GM19467 (cell line): ENCODE results near the gene ABLIM3.

ENCODE experiments used
- ATAC-seq: cut with Tn5 transposase; IDR thresholded peaks from one replicate; pipeline ENCODE4 v1.9.1; 2021; ENCODE audit warnings: mild to moderate bottlenecking, moderate library complexity; ENCODE audit not compliant: unreplicated experiment

ABLIM3 gene

GRCh38 chr5:149132474-149132873 lies 8.8 kb upstream of the ABLIM3 start:
- no peak for ATAC-seq

- no peak for ATAC-seq
Measured at GRCh38 chr5:149133795-149134777, 7.2 kb upstream of the ABLIM3 start.

GRCh38 chr5:149134778-149135500 lies 6.4 kb upstream of the ABLIM3 start:
- ATAC-seq = no peak

GRCh38 chr5:149135536-149136201 lies 5.6 kb upstream of the ABLIM3 start:
- no peak for ATAC-seq

- no peak for ATAC-seq
Measured at GRCh38 chr5:149138182-149138923, 2.9 kb upstream of the ABLIM3 start.

GRCh38 chr5:149140197-149141002 lies 893 bp upstream of the ABLIM3 start:
- no peak for ATAC-seq

GRCh38 chr5:149141957-149142851 lies 911 bp downstream of the ABLIM3 start:
- no peak for ATAC-seq

GRCh38 chr5:149143470-149143869 lies 2.2 kb downstream of the ABLIM3 start:
- no peak for ATAC-seq

- no peak for ATAC-seq
Measured at GRCh38 chr5:149144637-149145036, 3.3 kb downstream of the ABLIM3 start.

GRCh38 chr5:149145138-149145537 lies 3.8 kb downstream of the ABLIM3 start:
- ATAC-seq = no peak

- ATAC-seq = no peak
Measured at GRCh38 chr5:149147676-149148075, 6.4 kb downstream of the ABLIM3 start.

GRCh38 chr5:149149942-149150341 lies 8.6 kb downstream of the ABLIM3 start:
- ATAC-seq = no peak

- no peak for ATAC-seq
Measured at GRCh38 chr5:149150457-149150856, 9.2 kb downstream of the ABLIM3 start.

- no peak for ATAC-seq
Measured at GRCh38 chr5:149151717-149152116, 10.4 kb downstream of the ABLIM3 start.

- no peak for ATAC-seq
Measured at GRCh38 chr5:149152317-149152746, 11.0 kb downstream of the ABLIM3 start.

- no peak for ATAC-seq
Measured at GRCh38 chr5:149153193-149153750, 12.0 kb downstream of the ABLIM3 start.

- ATAC-seq = no peak
Measured at GRCh38 chr5:149153751-149154610, 12.7 kb downstream of the ABLIM3 start.

- no peak for ATAC-seq
Measured at GRCh38 chr5:149154650-149155049, 13.4 kb downstream of the ABLIM3 start.
